DND-41 (cell line): ENCODE measurements around the gene KRT1.

Source experiments
- ATAC-seq: fragments of 200-7000 bp; cut with Tn5 transposase; 3 replicates; pipeline ENCODE4 v1.9.1; 2021; ENCODE audit warnings: low read depth; ENCODE audit not compliant: insufficient read depth
- DNase-seq: peaks from one replicate; pipeline ENCODE4 v3.0.0-alpha.2; 2020
- H2AFZ ChIP-seq: 2 replicates; pipeline ENCODE4 v1.6.0; 2012; ENCODE audit warnings: low read depth, low read length
- H3K27ac ChIP-seq: 2 replicates; pipeline ENCODE4 v1.5.1; 2012; ENCODE audit warnings: low read length, inconsistent platforms
- H3K27me3 ChIP-seq: fragments of 200-600 bp; sonication (generic); 2 replicates; pipeline ENCODE4 v1.6.0; 2012; ENCODE audit warnings: low read length, mild to moderate bottlenecking, inconsistent platforms; ENCODE audit not compliant: insufficient read depth, poor library complexity
- H3K36me3 ChIP-seq: 2 replicates; pipeline ENCODE4 v1.5.1; 2012; ENCODE audit warnings: low read length, inconsistent platforms; ENCODE audit not compliant: insufficient read depth
- H3K4me1 ChIP-seq: 2 replicates; pipeline ENCODE4 v1.5.1; 2012; ENCODE audit warnings: mild to moderate bottlenecking, low read length; ENCODE audit not compliant: insufficient read depth
- H3K4me2 ChIP-seq: 2 replicates; pipeline ENCODE4 v1.6.0; 2012; ENCODE audit warnings: mild to moderate bottlenecking, moderate library complexity, low read length, inconsistent platforms; ENCODE audit not compliant: insufficient read depth
- H3K4me3 ChIP-seq, 2 experiments: fragments of 200-600 bp in 1 of 2; shearing (Covaris generic) in 1 of 2; 2 replicates each; pipeline ENCODE4 v1.5.1; 2012 to 2016; ENCODE audit warnings: inconsistent platforms in 2 of 2, low read length in 2 of 2, mild to moderate bottlenecking in 2 of 2, low read depth in 1 of 2, moderate library complexity in 1 of 2
- H3K79me2 ChIP-seq: 2 replicates; pipeline ENCODE4 v1.6.0; 2012; ENCODE audit warnings: low read length, inconsistent platforms; ENCODE audit not compliant: insufficient read depth
- H3K9ac ChIP-seq: 2 replicates; pipeline ENCODE4 v1.6.0; 2012; ENCODE audit warnings: low read depth, mild to moderate bottlenecking, inconsistent platforms, low read length, moderate library complexity
- H3K9me3 ChIP-seq: 2 replicates; pipeline ENCODE4 v1.5.1; 2012; ENCODE audit warnings: low read length, moderate library complexity, mild to moderate bottlenecking, inconsistent platforms; ENCODE audit not compliant: insufficient read depth, severe bottlenecking
- H4K20me1 ChIP-seq: 2 replicates; pipeline ENCODE4 v1.6.0; 2012; ENCODE audit warnings: low read length; ENCODE audit not compliant: insufficient read depth
- CTCF ChIP-seq: IDR thresholded peaks from 2 replicates; pipeline ENCODE4 v1.5.1; 2012; ENCODE audit warnings: borderline replicate concordance, low read length, moderate library complexity, mild to moderate bottlenecking; ENCODE audit not compliant: poor library complexity, severe bottlenecking; ENCODE audit errors: extremely low read depth
- EZH2 ChIP-seq: IDR thresholded peaks from 3 replicates; pipeline ENCODE4 v1.6.1; 2012; ENCODE audit warnings: borderline replicate concordance, low read depth, mild to moderate bottlenecking, moderate library complexity, low read length, inconsistent platforms; ENCODE audit not compliant: severe bottlenecking

The KRT1 gene

DNA sequence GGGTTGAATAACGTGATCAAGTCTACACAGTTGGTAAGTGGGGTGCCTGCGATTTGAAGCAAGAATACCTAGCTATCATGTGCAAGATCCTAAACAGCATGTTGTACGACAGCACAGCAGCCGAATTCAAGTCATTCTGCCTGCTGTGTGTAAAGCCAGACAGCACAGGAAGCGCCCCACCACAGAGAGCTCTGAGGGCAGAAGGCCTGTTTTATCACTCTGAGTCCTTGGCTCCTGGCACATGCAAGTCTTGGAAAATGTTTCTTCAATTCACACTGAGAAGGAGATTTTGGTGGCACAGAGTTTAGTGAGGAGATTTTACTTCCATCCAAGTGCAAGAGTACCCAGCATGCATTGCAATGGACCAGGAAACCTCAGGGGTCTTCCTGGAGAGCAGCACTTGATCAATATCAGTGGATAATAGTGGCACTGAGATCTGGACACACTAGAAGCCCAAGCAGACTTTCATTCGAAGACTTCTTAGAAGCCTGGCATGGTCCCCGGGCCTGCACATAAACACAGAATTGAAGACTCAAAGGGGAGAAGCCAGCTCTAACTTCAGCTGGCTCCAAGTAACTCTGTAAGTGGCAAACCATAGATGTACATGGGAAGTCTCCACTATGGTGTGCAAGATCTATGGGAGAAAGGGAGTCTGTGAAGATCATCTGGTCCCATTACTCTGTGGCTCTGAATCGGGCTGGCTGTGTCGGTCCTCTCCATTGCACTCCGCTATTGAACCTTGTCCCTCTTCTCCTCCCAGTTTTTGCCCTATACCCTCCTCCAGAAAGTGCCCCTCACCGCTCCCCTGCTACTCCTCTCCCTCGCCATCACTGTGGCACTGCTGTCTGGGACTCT is 1.5 kb upstream of the KRT1 start:
- no peaks in the 10 kb centered on the region for H3K79me2 ChIP-seq
- no peak for ATAC-seq
- no peak overlapping the region for H3K4me2 ChIP-seq
- no peaks in the 10 kb centered on the region for H3K9me3 ChIP-seq
- no peak overlapping the region for H3K9ac ChIP-seq
- no peaks in the 10 kb centered on the region for H3K4me1 ChIP-seq
- peaks cover under 1% of the 10 kb centered on the region for H3K27me3 ChIP-seq
- no peak overlapping the region for H3K4me3 ChIP-seq
- H2AFZ ChIP-seq = no peak overlapping the region
- no peak overlapping the region for H3K27ac ChIP-seq
- no peaks in the 10 kb centered on the region for H3K36me3 ChIP-seq
- no peaks in the 10 kb centered on the region; the same call in 1 of the 2 replicates for H4K20me1 ChIP-seq
- TF ChIP-seq CTCF (no peak), EZH2 (no peak)
- peak; percentile 11 for DNase-seq

DNA sequence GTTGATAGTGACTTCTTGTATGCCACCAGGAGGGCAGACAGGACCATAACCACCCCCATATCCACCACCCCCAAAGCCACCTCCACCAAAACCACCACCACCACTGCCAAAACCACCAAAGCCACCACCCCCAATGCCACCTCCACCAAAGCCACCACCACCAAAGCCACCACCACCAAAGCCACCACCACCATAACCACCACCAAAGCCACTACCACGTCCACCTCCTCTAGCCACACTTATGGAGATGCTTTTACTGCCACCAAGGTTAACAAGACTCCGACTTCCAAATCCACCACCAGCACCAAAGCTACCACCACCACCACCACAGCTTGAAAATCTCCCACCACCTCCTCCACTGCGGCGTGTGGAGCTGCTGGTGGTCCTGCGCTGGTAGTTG is 332 bp downstream of the KRT1 start:
- ATAC-seq = no peak
- Histone ChIP-seq H3K27me3 (no peaks in the 10 kb centered on the region), H3K9ac (no peak overlapping the region), H3K9me3 (no peaks in the 10 kb centered on the region), H3K36me3 (no peaks in the 10 kb centered on the region), H3K4me1 (no peaks in the 10 kb centered on the region), H3K4me2 (no peak overlapping the region), H2AFZ (no peak overlapping the region), H3K4me3 (no peak overlapping the region), H4K20me1 (no peaks in the 10 kb centered on the region), H3K79me2 (no peaks in the 10 kb centered on the region), H3K27ac (no peak overlapping the region)
- TF ChIP-seq EZH2 = no peak
- no peak for TF ChIP-seq CTCF
- no peak for DNase-seq

DNA sequence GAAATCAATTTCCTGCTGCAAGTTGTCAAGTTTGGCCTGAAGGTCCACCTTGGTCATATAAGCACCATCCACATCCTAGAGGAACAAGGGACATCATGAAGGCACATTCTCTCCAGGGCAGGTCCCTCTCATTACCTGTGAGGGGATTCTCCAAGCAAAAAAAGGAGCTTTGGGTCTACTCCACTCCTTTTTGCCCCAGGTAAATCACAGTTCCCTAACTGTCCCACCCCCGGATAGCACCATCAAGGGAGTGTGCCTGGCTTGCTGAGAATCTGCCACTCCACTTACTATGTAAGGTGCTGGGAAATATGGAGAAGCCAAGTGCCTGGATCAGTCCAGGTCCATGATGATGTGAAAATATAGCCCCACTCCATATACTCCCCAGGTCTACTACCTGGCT is 2.5 kb downstream of the KRT1 start:
- H2AFZ ChIP-seq = no peak overlapping the region
- H3K36me3 ChIP-seq = no peaks in the 10 kb centered on the region
- H3K9ac ChIP-seq = no peak overlapping the region
- ATAC-seq = no peak
- H3K4me3 ChIP-seq = no peak overlapping the region
- no peak overlapping the region for H3K4me2 ChIP-seq
- TF ChIP-seq EZH2 (no peak), CTCF (no peak)
- no peak for DNase-seq
- H3K9me3 ChIP-seq = no peaks in the 10 kb centered on the region
- H3K79me2 ChIP-seq = no peaks in the 10 kb centered on the region
- H3K27me3 ChIP-seq = no peaks in the 10 kb centered on the region
- no peaks in the 10 kb centered on the region for H4K20me1 ChIP-seq
- no peaks in the 10 kb centered on the region for H3K4me1 ChIP-seq
- no peak overlapping the region for H3K27ac ChIP-seq
